HG03039 (cell line): ENCODE results near the gene ATP6V1A.

Experiments used
- ATAC-seq: cut with Tn5 transposase; IDR thresholded peaks from one replicate; pipeline ENCODE4 v1.9.1; 2021; ENCODE audit warnings: mild to moderate bottlenecking, moderate library complexity; ENCODE audit not compliant: unreplicated experiment

ATP6V1A gene

DNA sequence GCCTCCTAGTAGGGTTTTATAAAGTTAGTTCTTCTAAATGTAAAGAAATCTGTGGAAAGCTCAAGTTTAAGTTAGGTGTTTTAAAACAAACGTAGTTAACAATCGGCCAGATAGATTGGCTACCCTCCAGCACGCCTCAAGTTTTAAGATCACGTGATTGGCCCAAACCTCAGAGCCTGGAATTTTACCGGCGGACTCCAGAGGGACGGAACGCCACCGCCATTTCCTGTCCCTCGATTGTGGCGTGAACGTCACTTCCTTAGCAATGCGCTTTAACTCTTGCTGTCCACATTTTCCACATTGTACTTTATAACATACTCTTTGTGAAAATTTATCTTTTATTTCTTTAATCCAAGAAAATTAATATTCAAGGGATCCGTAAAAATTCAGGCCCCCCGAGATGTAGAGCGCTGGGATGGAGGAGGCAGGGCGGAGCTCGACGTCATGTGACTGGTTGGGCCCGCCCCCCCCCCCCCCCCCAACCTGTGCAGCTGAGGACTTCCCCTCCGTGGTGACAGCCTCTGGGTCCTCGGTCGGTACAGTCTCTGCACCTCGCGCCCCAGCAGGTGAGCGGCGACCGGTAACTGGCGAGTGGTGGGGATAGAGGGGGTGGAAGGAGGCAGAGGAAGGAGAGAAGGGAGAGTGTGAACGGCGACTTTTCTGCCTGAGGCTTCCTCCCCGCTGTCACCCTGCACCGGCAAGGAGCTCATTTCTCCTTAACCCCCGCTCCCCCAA lies at the start of gene ATP6V1A:
Gene ATP6V1A (plus strand): TSS at position 488 of the 735 bp plus-strand sequence. CDS start 31,719 bp downstream, outside the sequence.
- peak; percentile 37 for ATAC-seq

- no peak for ATAC-seq
These were observed 49.2 kb upstream of the ATP6V1A start for GRCh38 chr3:113697500-113698090.

DNA sequence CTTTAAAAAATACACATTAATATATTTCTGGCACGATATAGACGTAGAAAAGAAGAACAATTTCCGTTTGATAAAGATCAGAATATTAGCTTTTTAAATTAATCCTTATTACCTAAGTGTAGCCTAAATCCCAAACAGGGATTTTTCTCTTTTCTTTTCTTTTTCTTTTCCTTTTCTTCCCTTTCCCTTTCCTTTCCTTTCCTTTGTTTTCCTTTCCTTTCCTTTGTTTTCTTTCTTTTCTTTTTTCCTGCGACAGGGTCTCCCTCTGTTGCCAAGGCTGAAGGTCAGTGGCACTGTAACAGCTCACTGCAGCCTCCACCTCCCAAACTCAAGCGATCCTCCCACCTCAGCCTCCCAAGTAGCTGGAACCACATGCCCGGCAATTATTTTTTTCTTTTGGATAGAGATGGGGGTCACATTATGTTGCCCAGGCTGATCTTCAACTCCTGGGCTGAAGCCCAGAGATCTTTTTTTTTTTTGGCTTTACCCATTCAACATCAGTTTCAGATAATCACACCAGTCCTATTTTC lies 48.6 kb upstream of the ATP6V1A start:
- no peak for ATAC-seq

- ATAC-seq: no peak
These were observed 47.9 kb upstream of the ATP6V1A start for GRCh38 chr3:113698956-113699355.

DNA sequence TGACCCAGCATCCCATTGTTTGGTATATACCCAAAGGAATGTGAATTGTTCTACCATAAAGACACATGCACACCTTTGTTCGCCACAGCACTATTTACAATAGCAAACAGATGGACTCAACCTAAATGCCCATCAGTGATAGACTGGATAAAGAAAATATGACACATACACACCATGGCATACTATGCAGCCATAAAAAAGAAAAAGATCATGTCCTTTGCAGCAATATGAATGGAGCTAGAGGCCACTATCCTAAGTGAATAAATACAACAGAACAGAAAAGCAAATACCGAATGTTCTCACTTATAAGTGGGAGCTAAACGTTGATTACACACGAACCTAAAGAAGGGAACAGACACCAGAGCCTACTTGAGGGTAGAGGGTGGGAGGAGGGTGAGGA lies 39.0 kb upstream of the ATP6V1A start:
- no peak for ATAC-seq

DNA sequence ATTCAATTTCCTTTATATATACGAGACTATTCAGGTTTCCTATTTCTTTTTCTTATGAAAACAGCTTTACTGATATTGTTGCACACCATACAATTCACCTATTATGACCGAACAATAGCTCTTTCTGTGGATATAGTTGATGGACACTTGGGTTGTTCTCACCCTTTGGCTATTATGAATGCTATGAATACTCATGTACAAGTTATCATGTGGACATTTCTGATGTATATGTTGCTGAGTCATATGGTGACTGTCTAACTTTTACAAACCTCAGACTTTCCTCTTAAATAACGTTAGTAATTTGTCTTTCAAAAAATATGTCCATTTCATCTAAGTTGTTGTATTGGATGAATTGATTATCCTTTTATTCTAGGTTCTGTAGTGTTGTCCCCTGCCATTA lies 34.7 kb upstream of the ATP6V1A start:
- ATAC-seq: no peak

GRCh38 chr3:113714702-113715101 lies 32.1 kb upstream of the ATP6V1A start:
- ATAC-seq: no peak

DNA sequence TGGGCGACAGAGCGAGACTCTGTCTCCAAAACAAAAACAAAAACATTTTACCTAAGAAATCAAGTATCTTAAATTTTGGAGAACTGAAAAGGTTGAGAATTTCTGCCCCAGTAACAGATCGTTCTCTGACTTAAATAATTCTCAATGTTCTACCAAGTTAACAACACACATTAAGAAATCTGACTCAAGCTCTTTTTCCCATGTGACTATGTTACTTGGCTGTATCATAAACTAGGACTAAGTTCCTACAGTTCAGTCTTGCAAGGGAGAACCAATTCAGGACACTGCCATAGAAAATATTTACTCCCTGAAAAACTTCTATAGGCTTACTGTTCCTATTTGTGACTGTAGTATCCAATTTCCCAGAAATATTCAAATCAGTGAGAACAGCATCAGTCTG lies 29.5 kb upstream of the ATP6V1A start:
- ATAC-seq: no peak

GRCh38 chr3:113717818-113718217 lies 29.0 kb upstream of the ATP6V1A start:
- ATAC-seq: no peak

- no peak for ATAC-seq
These were observed 27.5 kb upstream of the ATP6V1A start for GRCh38 chr3:113719294-113719693.

GRCh38 chr3:113719758-113720157 lies 27.1 kb upstream of the ATP6V1A start:
- ATAC-seq: no peak

DNA sequence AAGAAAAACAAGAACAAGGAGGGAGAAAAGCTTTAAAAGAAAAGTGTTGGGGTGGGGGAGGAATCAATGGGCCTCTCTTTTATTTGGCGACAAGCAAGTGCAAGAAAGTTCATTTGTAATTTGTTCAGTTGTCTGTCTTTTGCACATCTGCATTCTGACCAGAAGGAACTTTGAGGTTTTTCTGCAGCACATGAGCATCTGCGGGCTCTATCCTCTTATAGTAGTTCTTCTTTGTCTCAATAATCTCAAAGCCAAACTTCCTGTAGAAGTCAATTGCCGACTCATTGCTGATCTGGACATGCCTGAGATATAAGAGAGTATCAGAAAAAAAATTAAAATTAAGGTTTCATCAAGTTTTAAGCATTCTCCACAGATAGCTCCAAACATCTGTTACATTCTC lies 25.2 kb upstream of the ATP6V1A start:
- no peak for ATAC-seq

DNA sequence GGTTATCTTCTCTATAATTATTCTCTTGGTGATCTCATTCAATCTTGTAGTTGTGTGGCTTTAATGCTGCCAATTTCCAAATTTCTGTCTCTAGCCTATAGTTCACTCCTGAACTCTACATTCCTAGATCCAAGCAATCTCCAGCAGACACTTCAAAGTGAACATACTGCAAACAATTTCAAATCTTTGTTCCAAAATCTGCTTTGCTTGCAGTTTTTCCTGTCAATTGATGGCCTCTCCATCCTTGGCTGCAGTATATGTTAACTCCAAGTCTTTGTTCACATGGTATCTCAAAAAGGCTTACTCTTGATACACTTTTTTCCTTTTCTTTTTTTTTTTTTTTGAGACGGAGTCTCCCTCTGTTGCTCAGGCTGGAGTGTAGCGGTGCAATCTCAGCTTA lies 18.2 kb upstream of the ATP6V1A start:
- no peak for ATAC-seq

GRCh38 chr3:113730550-113730949 lies 16.3 kb upstream of the ATP6V1A start:
- ATAC-seq: no peak

GRCh38 chr3:113731694-113732093 lies 15.1 kb upstream of the ATP6V1A start:
- no peak for ATAC-seq

GRCh38 chr3:113736548-113737089 lies 10.2 kb upstream of the ATP6V1A start:
- ATAC-seq: peak; percentile 46

GRCh38 chr3:113741086-113741485 lies 5.7 kb upstream of the ATP6V1A start:
- ATAC-seq: no peak

- ATAC-seq: no peak
These were observed 5.2 kb upstream of the ATP6V1A start for GRCh38 chr3:113741620-113742019.

GRCh38 chr3:113743006-113743630 lies 3.7 kb upstream of the ATP6V1A start:
- ATAC-seq: no peak

- ATAC-seq: peak; percentile 40
These were observed 1.7 kb upstream of the ATP6V1A start for GRCh38 chr3:113744941-113745755.
